C4-2B (cell line): ENCODE results near the gene EML6.

Source experiments
- CTCF ChIP-seq: fragments of 450-650 bp; conservative IDR thresholded peaks from 2 replicates; pipeline ENCODE4 v1.5.1; 2017; ENCODE audit warnings: mild to moderate bottlenecking
- ZFX ChIP-seq: fragments of 450-650 bp; IDR thresholded peaks from 2 replicates; pipeline ENCODE4 v1.6.1; 2017

GRCh38 chr2:54885891-54886290 is 162.4 kb downstream of the EML6 start:
- no peak for TF ChIP-seq CTCF
- TF ChIP-seq ZFX = no peak
